ENCODE data around the gene CLDN22. TPM values are rescaled to one million over a fixed set of nuclear protein-coding genes. Genes with fewer than 3 reads are reported as not detected.

The CLDN22 gene
- total RNA-seq, 4 donors from 2014 or later, result not detected

DNA sequence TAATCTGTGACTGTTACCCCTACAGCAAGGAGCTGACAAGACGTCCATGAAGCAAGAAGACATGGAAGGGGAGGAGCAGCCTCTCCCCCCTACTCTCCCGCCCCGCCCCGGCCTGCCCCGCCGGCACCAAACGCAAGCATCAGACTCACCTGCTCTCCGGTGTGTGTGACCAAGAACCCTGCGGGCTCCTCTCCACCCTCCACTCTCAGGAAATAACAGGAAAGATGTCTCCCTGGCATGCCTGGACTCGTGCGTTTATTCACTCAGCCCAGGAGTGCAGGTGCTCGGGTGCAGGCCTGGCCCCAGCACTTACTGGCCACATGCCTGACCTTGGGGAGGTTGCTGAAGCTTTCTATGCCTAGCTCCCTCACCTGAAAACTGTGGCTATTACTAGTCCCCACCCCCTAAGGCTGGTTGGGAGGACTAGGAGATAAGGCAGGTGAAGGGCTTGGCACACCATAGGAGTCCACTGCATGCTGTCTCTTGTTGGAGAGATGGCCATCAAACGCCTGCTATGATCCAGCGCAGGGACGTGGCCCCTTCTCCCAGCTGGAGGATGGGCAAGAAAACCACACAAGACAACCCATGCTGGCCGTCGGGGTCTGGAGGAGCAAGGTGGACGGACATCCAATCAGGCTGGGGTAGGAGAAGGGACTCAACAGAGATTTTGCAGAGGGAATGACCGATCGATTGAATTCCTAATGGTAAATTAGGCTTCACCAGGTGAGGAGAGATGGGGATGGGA is 37.0 kb upstream of the CLDN22 start:
- Histone ChIP-seq H3K27me3 (no peaks in the 10 kb centered on the region), H3K27ac (no peak overlapping the region), H3K9me3 (no peaks in the 10 kb centered on the region), H3K36me3 (no peaks in the 10 kb centered on the region), H3K4me1 (no peaks in the 10 kb centered on the region), H3K4me3 (no peak overlapping the region)
- 85 to 96% methylated on average over 20 of the region's 20 CpGs for WGBS, 2 donors
- no peak for DNase-seq (ENCODE audit: low spot score in 2 of 2)
- TF ChIP-seq, protein P1, sequence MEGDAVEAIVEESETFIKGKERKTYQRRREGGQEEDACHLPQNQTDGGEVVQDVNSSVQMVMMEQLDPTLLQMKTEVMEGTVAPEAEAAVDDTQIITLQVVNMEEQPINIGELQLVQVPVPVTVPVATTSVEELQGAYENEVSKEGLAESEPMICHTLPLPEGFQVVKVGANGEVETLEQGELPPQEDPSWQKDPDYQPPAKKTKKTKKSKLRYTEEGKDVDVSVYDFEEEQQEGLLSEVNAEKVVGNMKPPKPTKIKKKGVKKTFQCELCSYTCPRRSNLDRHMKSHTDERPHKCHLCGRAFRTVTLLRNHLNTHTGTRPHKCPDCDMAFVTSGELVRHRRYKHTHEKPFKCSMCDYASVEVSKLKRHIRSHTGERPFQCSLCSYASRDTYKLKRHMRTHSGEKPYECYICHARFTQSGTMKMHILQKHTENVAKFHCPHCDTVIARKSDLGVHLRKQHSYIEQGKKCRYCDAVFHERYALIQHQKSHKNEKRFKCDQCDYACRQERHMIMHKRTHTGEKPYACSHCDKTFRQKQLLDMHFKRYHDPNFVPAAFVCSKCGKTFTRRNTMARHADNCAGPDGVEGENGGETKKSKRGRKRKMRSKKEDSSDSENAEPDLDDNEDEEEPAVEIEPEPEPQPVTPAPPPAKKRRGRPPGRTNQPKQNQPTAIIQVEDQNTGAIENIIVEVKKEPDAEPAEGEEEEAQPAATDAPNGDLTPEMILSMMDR (IDR thresholded peaks at IDR 0.05), result no peak
- no peak for TF ChIP-seq POLR2A (IDR thresholded peaks at IDR 0.05)
- no peak for TF ChIP-seq EP300 (IDR thresholded peaks at IDR 0.05)

DNA sequence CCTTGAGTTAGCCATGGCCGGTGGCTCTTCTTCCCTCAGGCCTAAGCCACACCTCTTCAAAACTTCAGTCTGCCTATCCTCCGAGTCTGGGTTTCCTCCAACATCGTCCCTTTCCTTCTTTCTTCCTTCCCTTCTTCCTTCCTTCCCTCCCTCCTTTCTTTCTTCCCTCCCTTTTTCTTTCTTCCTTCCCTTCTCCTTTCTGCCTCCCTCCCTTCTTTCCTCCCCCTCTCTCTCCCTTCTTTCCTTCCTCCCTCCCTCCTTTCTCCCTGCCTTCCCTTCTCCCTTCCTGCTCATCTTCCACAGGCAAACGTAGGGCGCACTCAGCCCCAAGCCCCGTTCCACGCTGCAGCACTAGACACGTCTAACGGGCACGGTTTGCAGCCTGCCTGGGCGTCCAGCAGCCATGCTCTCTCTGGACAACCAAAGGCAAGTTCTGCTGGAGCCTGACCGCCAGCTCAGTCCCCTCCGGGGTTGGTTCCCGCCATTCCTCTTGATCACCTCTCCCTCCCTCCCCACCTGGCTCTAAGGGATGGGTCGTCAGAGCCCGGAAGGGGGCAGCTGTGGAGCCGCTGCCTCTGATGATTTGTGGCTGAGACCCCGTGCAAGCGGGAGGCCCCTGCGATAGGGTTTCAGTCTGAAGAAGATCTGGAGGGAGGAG is 36.2 kb upstream of the CLDN22 start:
- WGBS, 2 donors, result 89 to 91% methylated on average over 20 of the region's 20 CpGs
- Histone ChIP-seq H3K27ac (no peak overlapping the region), H3K4me1 (no peaks in the 10 kb centered on the region), H3K27me3 (no peaks in the 10 kb centered on the region), H3K36me3 (no peaks in the 10 kb centered on the region), H3K4me3 (no peak overlapping the region), H3K9me3 (no peaks in the 10 kb centered on the region)
- TF ChIP-seq, protein P1 (IDR thresholded peaks at IDR 0.05), result no peak
- TF ChIP-seq POLR2A (IDR thresholded peaks at IDR 0.05) (no peak), EP300 (IDR thresholded peaks at IDR 0.05) (no peak)
- no peak for DNase-seq (ENCODE audit: low spot score in 2 of 2)

DNA sequence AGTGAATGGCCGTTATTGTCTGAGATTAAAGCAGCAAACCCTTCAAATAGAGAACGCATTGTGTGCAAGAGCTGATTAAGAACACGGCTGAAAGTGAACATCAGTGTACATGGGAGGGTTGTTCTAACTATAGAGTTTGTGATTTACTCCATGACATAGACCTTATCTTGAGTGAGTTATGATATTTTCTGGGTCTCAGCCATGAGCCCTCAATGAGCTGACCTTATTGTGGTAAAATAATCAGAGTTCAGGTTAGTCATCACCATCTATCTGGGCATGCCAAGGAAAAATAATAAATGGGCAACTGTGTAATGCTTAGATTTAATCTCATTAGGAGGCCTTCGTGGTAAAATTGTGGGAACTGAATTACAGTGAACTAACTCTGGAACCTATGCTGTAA is 35.3 kb upstream of the CLDN22 start:
- 46 to 56% methylated on average over 4 of the region's 4 CpGs for WGBS, 2 donors
- DNase-seq (ENCODE audit: low spot score in 2 of 2), result no peak
- TF ChIP-seq POLR2A (IDR thresholded peaks at IDR 0.05), result no peak
- TF ChIP-seq, protein P1 (IDR thresholded peaks at IDR 0.05), result no peak
- TF ChIP-seq EP300 (IDR thresholded peaks at IDR 0.05), result no peak
- Histone ChIP-seq H3K4me1 (no peaks in the 10 kb centered on the region), H3K36me3 (no peaks in the 10 kb centered on the region), H3K4me3 (no peak overlapping the region), H3K27ac (no peak overlapping the region), H3K9me3 (no peaks in the 10 kb centered on the region), H3K27me3 (no peaks in the 10 kb centered on the region)

DNA sequence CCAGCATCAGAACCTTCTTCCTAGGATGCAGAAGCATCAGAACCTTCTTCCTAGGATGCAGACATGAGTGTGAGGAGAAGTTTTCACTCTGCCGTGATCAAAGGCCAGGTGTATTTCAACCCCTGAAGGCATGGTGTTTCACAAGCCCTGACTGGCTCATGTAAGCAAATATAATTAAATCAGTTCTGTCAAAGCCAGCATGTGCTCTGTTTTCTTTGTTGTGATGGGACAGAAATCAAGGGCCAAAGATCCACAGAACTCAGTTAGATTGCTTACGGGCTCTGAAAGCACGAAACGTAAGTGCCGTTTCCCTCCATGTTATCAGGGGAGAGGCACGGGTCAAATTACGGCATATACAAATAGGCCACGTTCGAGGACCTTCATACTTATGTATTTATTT is 34.1 kb upstream of the CLDN22 start:
- Histone ChIP-seq H3K36me3 (no peaks in the 10 kb centered on the region), H3K4me3 (no peak overlapping the region), H3K4me1 (no peaks in the 10 kb centered on the region), H3K27me3 (no peaks in the 10 kb centered on the region), H3K27ac (no peak overlapping the region), H3K9me3 (no peaks in the 10 kb centered on the region)
- TF ChIP-seq, protein P1 (IDR thresholded peaks at IDR 0.05), result no peak
- TF ChIP-seq POLR2A (IDR thresholded peaks at IDR 0.05) (no peak), EP300 (IDR thresholded peaks at IDR 0.05) (no peak)
- no peak for DNase-seq (ENCODE audit: low spot score in 2 of 2)
- WGBS, 2 donors, result 78 to 83% methylated on average over 9 of the region's 9 CpGs

DNA sequence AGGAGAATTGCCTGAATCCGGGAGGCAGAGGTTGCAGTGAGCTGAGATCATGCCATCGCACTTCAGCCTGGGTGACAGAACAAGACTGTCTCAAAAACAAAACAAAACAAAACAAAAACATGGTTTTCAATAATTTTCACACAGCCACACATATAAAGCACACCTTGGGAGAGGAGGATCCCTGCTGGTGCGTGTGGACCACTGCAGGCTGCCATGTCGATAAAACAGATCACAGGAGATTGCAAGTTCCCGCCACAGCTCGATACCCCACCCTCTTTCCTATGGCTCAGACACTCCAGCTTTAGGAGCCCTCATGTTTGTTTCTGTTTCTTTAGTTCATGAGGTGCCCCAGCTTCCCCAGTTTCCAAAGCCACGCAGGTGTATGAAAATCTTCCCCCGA is 33.5 kb upstream of the CLDN22 start:
- TF ChIP-seq POLR2A (IDR thresholded peaks at IDR 0.05) (no peak), EP300 (IDR thresholded peaks at IDR 0.05) (no peak)
- TF ChIP-seq, protein P1 (IDR thresholded peaks at IDR 0.05), result no peak

More for the DNA sequence above, 33.5 kb upstream of the CLDN22 start:
- H3K4me1 ChIP-seq, result no peaks in the 10 kb centered on the region
- WGBS, 2 donors, result 82 to 90% methylated on average over 8 of the region's 8 CpGs
- no peak overlapping the region for H3K4me3 ChIP-seq
- no peaks in the 10 kb centered on the region for H3K9me3 ChIP-seq
- no peak for DNase-seq (ENCODE audit: low spot score in 2 of 2)
- H3K27me3 ChIP-seq, result no peaks in the 10 kb centered on the region
- H3K36me3 ChIP-seq, result no peaks in the 10 kb centered on the region
- H3K27ac ChIP-seq, result no peak overlapping the region
